CMK (cell line): Measurements from ENCODE around the gene CIB2.

Source experiments
- DNase-seq: peaks from one replicate; pipeline ENCODE4 v3.0.0-alpha.2; 2010; ENCODE audit warnings: low read depth

The CIB2 gene

GRCh38 chr15:78065973-78066946 lies 65.0 kb downstream of the CIB2 start:
- no peak for DNase-seq

- DNase-seq: no peak
Observed at GRCh38 chr15:78065284-78065872, 65.9 kb downstream of the CIB2 start.

GRCh38 chr15:78064544-78064943 lies 66.7 kb downstream of the CIB2 start:
- DNase-seq: no peak

GRCh38 chr15:78063970-78064385 lies 67.3 kb downstream of the CIB2 start:
- no peak for DNase-seq

GRCh38 chr15:78063217-78063616 lies 68.0 kb downstream of the CIB2 start:
- no peak for DNase-seq

- no peak for DNase-seq
Observed at GRCh38 chr15:78061963-78062427, 69.2 kb downstream of the CIB2 start.

GRCh38 chr15:78060232-78060631 lies 71.0 kb downstream of the CIB2 start:
- DNase-seq: no peak

GRCh38 chr15:78059110-78059839 lies 72.0 kb downstream of the CIB2 start:
- no peak for DNase-seq

GRCh38 chr15:78058401-78058935 lies 72.8 kb downstream of the CIB2 start:
- DNase-seq: no peak

- DNase-seq: no peak
Observed at GRCh38 chr15:78057803-78058202, 73.4 kb downstream of the CIB2 start.

- no peak for DNase-seq
Observed at GRCh38 chr15:78056714-78057269, 74.5 kb downstream of the CIB2 start.

GRCh38 chr15:78055919-78056713 lies 75.1 kb downstream of the CIB2 start:
- no peak for DNase-seq

GRCh38 chr15:78054966-78055365 lies 76.3 kb downstream of the CIB2 start:
- DNase-seq: no peak
